ENCODE results near the gene VAV3.
"Not testable (repeated sequence)": the region's sequence is repeated elsewhere in the genome, so short reads cannot be mapped to it uniquely, and the experiment has no call there.

VAV3 gene

GRCh38 chr1:107858323-107858722 lies 106.7 kb downstream of the VAV3 start:
- H3K4me1 ChIP-seq (ENCODE audit: control insufficient read depth, low read depth, low read length) = peaks cover 16% of the 10 kb centered on the region
- no peaks in the 10 kb centered on the region for H3K27me3 ChIP-seq (ENCODE audit: control insufficient read depth, insufficient read depth, low read length)
- H3K4me3 ChIP-seq (ENCODE audit: low read length) = no peak overlapping the region
- no peak overlapping the region for H3K9ac ChIP-seq (ENCODE audit: low read length)
- H3K27ac ChIP-seq (ENCODE audit: low read length) = no peak overlapping the region
- no peaks in the 10 kb centered on the region for H3K9me3 ChIP-seq (ENCODE audit: control insufficient read depth, low read depth, low read length)
- H3K36me3 ChIP-seq (ENCODE audit: control insufficient read depth, low read depth, low read length) = no peaks in the 10 kb centered on the region

DNA sequence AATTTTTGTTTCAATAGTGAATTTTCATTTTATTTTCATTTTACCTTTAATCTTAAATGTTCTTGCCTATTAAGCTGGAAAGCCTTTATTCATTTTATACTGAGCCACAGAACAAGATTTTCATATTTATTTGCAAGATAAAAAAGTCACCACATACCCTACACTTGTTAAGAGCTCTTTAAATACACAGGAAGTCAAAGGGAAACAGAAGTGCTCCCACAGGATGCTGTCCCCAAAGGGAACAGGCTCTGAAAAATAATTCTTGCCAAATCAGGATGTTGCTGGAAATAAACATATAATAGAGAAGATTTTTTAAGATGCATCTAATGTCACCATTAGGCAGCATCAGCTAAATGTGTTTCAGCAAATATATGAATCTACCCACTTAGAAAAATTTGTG lies 113.6 kb downstream of the VAV3 start:
- no peaks in the 10 kb centered on the region for H3K36me3 ChIP-seq (ENCODE audit: control insufficient read depth, low read depth, low read length)
- peaks cover 16% of the 10 kb centered on the region for H3K4me1 ChIP-seq (ENCODE audit: control insufficient read depth, low read depth, low read length)
- no peak overlapping the region for H3K27ac ChIP-seq (ENCODE audit: low read length)
- H3K9me3 ChIP-seq (ENCODE audit: control insufficient read depth, low read depth, low read length) = no peaks in the 10 kb centered on the region
- no peak overlapping the region for H3K4me3 ChIP-seq (ENCODE audit: low read length)
- no peak overlapping the region for H3K9ac ChIP-seq (ENCODE audit: low read length)
- no peaks in the 10 kb centered on the region for H3K27me3 ChIP-seq (ENCODE audit: control insufficient read depth, insufficient read depth, low read length)

- not testable (repeated sequence) for H3K9ac ChIP-seq (ENCODE audit: low read length); H3K27ac ChIP-seq (ENCODE audit: low read length); H3K27me3 ChIP-seq (ENCODE audit: control insufficient read depth, insufficient read depth, low read length); H3K9me3 ChIP-seq (ENCODE audit: control insufficient read depth, low read depth, low read length); H3K36me3 ChIP-seq (ENCODE audit: control insufficient read depth, low read depth, low read length); H3K4me1 ChIP-seq (ENCODE audit: control insufficient read depth, low read depth, low read length); H3K4me3 ChIP-seq (ENCODE audit: low read length)
These were observed 120.3 kb downstream of the VAV3 start for GRCh38 chr1:107844541-107845194.

- Histone ChIP-seq H3K4me3 (ENCODE audit: low read length) (no peak overlapping the region), H3K27ac (ENCODE audit: low read length) (no peak overlapping the region), H3K27me3 (ENCODE audit: control insufficient read depth, insufficient read depth, low read length) (no peaks in the 10 kb centered on the region), H3K9ac (ENCODE audit: low read length) (no peak overlapping the region), H3K36me3 (ENCODE audit: control insufficient read depth, low read depth, low read length) (no peaks in the 10 kb centered on the region), H3K9me3 (ENCODE audit: control insufficient read depth, low read depth, low read length) (no peaks in the 10 kb centered on the region), H3K4me1 (ENCODE audit: control insufficient read depth, low read depth, low read length) (peaks cover 4% of the 10 kb centered on the region)
These were observed 121.0 kb downstream of the VAV3 start for GRCh38 chr1:107843989-107844388.

GRCh38 chr1:107842241-107842640 lies 122.7 kb downstream of the VAV3 start:
- no peaks in the 10 kb centered on the region for H3K36me3 ChIP-seq (ENCODE audit: control insufficient read depth, low read depth, low read length)
- H3K9me3 ChIP-seq (ENCODE audit: control insufficient read depth, low read depth, low read length) = no peaks in the 10 kb centered on the region
- peaks cover 4% of the 10 kb centered on the region for H3K4me1 ChIP-seq (ENCODE audit: control insufficient read depth, low read depth, low read length)
- no peaks in the 10 kb centered on the region for H3K27me3 ChIP-seq (ENCODE audit: control insufficient read depth, insufficient read depth, low read length)
- no peak overlapping the region for H3K9ac ChIP-seq (ENCODE audit: low read length)
- H3K27ac ChIP-seq (ENCODE audit: low read length) = no peak overlapping the region
- no peak overlapping the region for H3K4me3 ChIP-seq (ENCODE audit: low read length)

DNA sequence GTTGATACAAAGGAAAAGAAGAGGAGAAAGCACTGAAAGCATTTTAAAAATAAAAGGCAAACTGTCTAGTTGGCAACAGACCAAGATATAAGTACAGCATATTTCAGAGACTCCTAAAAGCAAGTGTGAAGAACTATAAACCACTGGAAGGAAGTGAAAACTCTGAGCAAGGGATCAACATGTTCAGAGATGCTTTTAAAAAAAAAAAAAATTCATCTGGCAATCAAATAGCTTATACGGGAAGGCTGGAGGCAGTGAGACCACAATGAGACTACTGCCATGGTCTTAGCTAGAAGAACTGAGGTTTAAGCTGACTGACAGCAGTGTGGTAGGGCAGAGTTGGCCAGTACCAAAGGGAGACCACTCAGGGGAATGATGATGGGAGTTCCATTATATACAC lies 124.3 kb downstream of the VAV3 start:
- H3K9ac ChIP-seq (ENCODE audit: low read length) = no peak overlapping the region
- peaks cover 4% of the 10 kb centered on the region for H3K4me1 ChIP-seq (ENCODE audit: control insufficient read depth, low read depth, low read length)
- H3K27ac ChIP-seq (ENCODE audit: low read length) = no peak overlapping the region
- no peaks in the 10 kb centered on the region for H3K27me3 ChIP-seq (ENCODE audit: control insufficient read depth, insufficient read depth, low read length)
- no peaks in the 10 kb centered on the region for H3K9me3 ChIP-seq (ENCODE audit: control insufficient read depth, low read depth, low read length)
- no peak overlapping the region for H3K4me3 ChIP-seq (ENCODE audit: low read length)
- no peaks in the 10 kb centered on the region for H3K36me3 ChIP-seq (ENCODE audit: control insufficient read depth, low read depth, low read length)

GRCh38 chr1:107838056-107838455 lies 126.9 kb downstream of the VAV3 start:
- H3K4me1 ChIP-seq (ENCODE audit: control insufficient read depth, low read depth, low read length) = no peaks in the 10 kb centered on the region
- no peaks in the 10 kb centered on the region for H3K36me3 ChIP-seq (ENCODE audit: control insufficient read depth, low read depth, low read length)
- H3K4me3 ChIP-seq (ENCODE audit: low read length) = no peak overlapping the region
- H3K9ac ChIP-seq (ENCODE audit: low read length) = no peak overlapping the region
- H3K9me3 ChIP-seq (ENCODE audit: control insufficient read depth, low read depth, low read length) = no peaks in the 10 kb centered on the region
- no peaks in the 10 kb centered on the region for H3K27me3 ChIP-seq (ENCODE audit: control insufficient read depth, insufficient read depth, low read length)
- no peak overlapping the region for H3K27ac ChIP-seq (ENCODE audit: low read length)

DNA sequence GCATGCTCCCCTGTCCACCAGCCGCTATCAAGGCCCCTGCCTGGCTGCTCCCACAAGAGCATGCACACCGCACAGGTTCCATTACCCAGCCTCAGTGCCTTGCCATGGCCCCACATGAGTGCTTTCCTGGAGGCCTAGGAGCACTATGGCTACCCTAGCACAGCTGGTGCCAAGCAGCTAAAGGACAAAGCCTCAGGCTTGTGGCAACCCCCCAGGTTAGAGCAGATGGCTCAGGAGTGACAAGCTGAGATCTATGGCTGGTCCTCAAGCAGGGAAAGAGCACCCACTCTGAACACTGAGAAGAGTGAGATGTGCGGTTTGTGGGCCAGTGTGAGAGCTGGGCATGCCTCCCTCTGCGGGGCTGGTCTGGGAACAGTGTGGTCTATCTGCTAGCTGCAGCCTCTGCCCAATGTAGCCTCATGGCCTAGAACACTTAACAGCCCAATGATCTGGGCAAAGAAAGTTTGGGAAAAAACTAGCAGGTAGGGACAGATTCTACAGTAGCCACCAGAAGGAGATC lies 129.8 kb downstream of the VAV3 start:
- Histone ChIP-seq H3K4me3 (ENCODE audit: low read length) (no peak overlapping the region), H3K4me1 (ENCODE audit: control insufficient read depth, low read depth, low read length) (no peaks in the 10 kb centered on the region), H3K9me3 (ENCODE audit: control insufficient read depth, low read depth, low read length) (no peaks in the 10 kb centered on the region), H3K27me3 (ENCODE audit: control insufficient read depth, insufficient read depth, low read length) (no peaks in the 10 kb centered on the region), H3K9ac (ENCODE audit: low read length) (no peak overlapping the region), H3K27ac (ENCODE audit: low read length) (no peak overlapping the region), H3K36me3 (ENCODE audit: control insufficient read depth, low read depth, low read length) (no peaks in the 10 kb centered on the region)

DNA sequence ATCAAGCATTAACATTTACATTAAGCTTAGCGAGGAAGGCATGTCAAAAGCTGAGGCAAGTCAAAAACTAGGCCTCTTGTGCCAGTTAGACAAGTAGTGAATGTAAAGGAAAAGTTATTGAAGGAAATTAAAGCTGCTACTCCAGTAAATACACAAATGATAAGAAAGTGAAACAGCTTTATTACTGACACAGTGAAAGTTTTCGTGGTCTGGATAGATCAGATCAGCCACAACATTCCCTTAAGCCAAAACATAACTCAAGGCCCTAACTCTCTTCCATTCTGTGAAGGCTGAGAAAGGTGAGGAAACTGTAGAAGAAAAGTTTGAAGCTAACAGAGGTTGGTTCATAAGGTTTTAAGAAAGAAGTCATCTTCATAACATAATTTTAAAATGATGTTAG lies 131.9 kb downstream of the VAV3 start:
- Histone ChIP-seq H3K9ac (ENCODE audit: low read length) (no peak overlapping the region), H3K27me3 (ENCODE audit: control insufficient read depth, insufficient read depth, low read length) (no peaks in the 10 kb centered on the region), H3K4me1 (ENCODE audit: control insufficient read depth, low read depth, low read length) (peaks cover 8% of the 10 kb centered on the region), H3K27ac (ENCODE audit: low read length) (no peak overlapping the region), H3K36me3 (ENCODE audit: control insufficient read depth, low read depth, low read length) (no peaks in the 10 kb centered on the region), H3K4me3 (ENCODE audit: low read length) (no peak overlapping the region), H3K9me3 (ENCODE audit: control insufficient read depth, low read depth, low read length) (no peaks in the 10 kb centered on the region)

DNA sequence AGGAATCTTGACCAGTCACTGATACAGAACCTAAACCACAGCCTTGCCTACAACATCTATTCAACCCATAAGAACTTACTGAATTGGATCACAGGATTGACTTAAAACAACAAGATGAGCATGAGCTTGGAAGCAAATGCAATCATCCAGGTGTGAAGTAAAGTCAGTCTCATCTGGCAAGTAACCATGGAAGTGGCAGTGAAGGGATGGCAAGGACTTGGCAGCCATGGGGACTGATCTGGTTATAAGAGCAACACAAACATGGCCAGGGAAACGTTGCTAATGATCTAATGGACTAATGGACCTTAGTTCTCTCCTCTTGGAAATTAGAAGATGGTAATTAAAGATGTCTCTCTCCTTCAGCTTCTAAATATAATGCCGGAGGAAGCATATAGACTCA lies 133.1 kb downstream of the VAV3 start:
- H3K27me3 ChIP-seq (ENCODE audit: control insufficient read depth, insufficient read depth, low read length) = no peaks in the 10 kb centered on the region
- no peak overlapping the region for H3K4me3 ChIP-seq (ENCODE audit: low read length)
- H3K9ac ChIP-seq (ENCODE audit: low read length) = no peak overlapping the region
- peaks cover 8% of the 10 kb centered on the region for H3K4me1 ChIP-seq (ENCODE audit: control insufficient read depth, low read depth, low read length)
- H3K36me3 ChIP-seq (ENCODE audit: control insufficient read depth, low read depth, low read length) = no peaks in the 10 kb centered on the region
- H3K27ac ChIP-seq (ENCODE audit: low read length) = no peak overlapping the region
- no peaks in the 10 kb centered on the region for H3K9me3 ChIP-seq (ENCODE audit: control insufficient read depth, low read depth, low read length)

DNA sequence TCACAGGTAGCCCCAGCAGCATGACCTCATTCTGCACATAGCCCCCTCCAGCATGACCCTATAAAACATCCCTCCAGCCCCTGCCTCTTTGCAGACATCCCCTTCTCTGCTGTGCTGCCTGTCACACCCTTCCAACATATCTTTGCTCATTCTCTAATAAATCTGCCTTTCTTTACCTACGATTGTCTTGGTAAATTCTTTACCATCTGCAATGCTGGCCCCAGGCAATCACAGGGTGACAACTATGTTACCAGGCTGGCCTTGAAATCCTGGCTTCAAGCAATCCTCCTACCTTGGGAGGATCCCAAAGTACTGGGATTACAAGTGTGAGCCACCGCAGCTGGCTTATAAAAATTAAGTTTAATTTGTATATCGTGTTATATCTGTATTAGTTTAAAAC lies 134.5 kb downstream of the VAV3 start:
- Histone ChIP-seq H3K36me3 (ENCODE audit: control insufficient read depth, low read depth, low read length) (no peaks in the 10 kb centered on the region), H3K27ac (ENCODE audit: low read length) (no peak overlapping the region), H3K27me3 (ENCODE audit: control insufficient read depth, insufficient read depth, low read length) (no peaks in the 10 kb centered on the region), H3K9ac (ENCODE audit: low read length) (no peak overlapping the region), H3K4me3 (ENCODE audit: low read length) (no peak overlapping the region), H3K9me3 (ENCODE audit: control insufficient read depth, low read depth, low read length) (no peaks in the 10 kb centered on the region), H3K4me1 (ENCODE audit: control insufficient read depth, low read depth, low read length) (peaks cover 8% of the 10 kb centered on the region)

DNA sequence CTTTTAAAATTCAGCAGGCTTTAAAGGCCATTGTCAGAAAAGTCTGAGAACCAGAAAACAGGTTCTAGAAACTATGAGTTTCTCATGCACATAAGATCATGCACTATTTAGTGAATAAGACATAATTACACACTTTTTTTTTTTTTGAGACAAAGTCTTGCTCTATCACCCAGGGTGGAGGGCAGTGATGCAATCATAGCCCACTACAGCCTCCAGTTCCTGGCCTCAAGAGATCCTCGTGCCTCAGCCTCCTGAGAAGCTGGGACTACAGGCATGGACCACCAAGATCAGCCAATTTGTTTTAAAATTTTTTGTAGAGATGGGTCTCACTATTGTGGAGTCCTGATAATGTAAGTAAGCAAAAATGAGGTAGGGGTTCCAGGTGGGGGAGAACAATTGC lies 134.9 kb downstream of the VAV3 start:
- Histone ChIP-seq H3K9me3 (ENCODE audit: control insufficient read depth, low read depth, low read length) (no peaks in the 10 kb centered on the region), H3K9ac (ENCODE audit: low read length) (no peak overlapping the region), H3K36me3 (ENCODE audit: control insufficient read depth, low read depth, low read length) (no peaks in the 10 kb centered on the region), H3K27me3 (ENCODE audit: control insufficient read depth, insufficient read depth, low read length) (no peaks in the 10 kb centered on the region), H3K27ac (ENCODE audit: low read length) (no peak overlapping the region), H3K4me1 (ENCODE audit: control insufficient read depth, low read depth, low read length) (peaks cover 8% of the 10 kb centered on the region), H3K4me3 (ENCODE audit: low read length) (no peak overlapping the region)
